ENCODE results near the gene RPRML.
"Not testable (repeated sequence)": the region's sequence is repeated elsewhere in the genome, so short reads cannot be mapped to it uniquely, and the experiment has no call there.

RPRML gene

DNA sequence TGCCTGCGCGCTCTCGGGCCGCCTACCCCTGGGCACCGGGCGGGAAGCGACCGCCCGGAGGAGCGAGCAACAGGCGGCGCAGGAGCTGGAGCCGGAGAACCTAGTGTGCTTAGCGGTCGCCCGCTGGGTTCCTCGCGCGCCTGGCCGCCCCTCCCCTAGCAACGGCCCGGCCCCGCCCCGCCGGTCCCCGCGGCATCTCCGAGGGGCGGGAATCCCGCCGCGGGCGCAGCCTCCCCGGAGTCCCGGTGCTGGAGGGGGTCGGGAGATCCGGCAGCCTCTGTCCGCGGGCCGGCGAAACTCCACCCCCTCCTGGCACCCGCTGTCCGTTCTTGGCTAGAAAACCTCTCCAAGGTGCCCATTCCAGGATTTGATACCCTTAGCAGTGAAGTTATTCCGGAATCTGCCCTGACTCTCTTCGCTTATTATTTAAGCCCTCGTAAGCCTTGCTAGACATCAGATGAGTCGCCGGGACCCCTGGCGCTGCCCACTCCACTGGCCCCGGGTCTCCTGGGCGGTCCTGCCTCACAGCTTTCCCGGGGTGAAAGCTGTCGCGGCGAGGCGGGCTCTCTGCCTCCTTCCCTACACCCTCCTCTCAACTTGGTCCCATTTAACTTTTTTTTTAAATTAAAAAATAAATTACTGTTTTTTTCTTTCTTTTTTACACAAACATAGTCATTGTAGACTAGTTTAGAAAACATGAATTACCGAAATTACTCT, at the start of gene RPRML:
TSS of gene RPRML (minus strand) at position 107 of the 717 bp plus-strand sequence. CDS start 246 bp downstream, outside the sequence.
- DNase-seq: no peak

DNA sequence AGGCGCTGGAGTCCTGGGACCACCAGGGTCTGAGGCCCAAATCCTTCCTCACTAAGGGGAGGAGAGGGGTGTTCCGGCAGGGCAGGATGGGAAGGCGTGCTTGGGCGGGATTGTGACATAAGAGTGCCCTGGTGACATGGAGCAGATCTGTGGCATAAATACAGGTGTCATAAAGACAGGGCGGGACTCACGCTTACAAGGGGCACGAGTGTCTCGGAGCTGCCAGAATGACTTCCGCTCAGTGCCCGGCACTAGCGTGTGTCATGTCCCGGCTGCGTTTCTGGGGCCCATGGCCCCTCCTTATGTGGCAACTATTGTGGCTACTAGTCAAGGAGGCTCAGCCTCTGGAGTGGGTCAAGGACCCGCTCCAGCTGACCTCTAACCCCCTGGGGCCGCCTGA, 37.9 kb upstream of the RPRML start:
- DNase-seq: not testable (repeated sequence)

DNA sequence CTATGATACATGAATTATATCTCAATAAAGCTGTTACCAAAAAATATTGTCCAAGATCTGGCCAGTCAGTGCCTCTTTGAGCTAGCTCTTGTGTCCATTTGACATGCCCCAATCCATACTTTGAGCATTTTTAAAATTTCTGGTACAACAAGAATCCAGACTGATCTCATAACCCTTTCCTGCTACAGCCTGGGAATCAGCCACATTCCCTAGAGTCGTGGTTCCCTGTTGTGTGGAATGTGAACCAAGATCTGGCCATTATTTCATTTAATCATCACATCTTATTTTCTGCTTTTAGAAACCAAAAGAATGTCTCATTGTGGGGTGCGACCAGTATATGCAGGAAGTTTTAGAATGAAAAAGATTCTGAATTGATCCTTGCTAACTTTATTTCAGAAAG, 34.3 kb upstream of the RPRML start:
- no peak for DNase-seq

DNA sequence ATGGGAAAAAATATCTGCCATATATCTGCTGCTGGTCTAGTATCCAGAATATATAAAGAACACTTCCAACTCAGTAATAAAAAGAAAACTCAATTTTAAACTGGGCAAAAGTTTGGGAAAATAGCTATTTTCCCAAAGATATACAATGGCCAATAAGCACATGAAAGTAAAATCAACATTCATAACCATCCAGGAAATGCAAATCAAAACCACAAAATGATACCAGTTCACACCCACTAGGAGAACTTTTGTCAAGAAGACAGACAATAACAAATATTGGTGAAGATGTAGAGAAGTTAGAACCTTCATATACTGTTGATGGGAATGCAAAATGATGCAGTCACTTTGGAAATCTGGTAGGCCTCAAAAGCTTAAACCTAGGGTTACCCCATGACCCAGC, 33.4 kb upstream of the RPRML start:
- DNase-seq: no peak

DNA sequence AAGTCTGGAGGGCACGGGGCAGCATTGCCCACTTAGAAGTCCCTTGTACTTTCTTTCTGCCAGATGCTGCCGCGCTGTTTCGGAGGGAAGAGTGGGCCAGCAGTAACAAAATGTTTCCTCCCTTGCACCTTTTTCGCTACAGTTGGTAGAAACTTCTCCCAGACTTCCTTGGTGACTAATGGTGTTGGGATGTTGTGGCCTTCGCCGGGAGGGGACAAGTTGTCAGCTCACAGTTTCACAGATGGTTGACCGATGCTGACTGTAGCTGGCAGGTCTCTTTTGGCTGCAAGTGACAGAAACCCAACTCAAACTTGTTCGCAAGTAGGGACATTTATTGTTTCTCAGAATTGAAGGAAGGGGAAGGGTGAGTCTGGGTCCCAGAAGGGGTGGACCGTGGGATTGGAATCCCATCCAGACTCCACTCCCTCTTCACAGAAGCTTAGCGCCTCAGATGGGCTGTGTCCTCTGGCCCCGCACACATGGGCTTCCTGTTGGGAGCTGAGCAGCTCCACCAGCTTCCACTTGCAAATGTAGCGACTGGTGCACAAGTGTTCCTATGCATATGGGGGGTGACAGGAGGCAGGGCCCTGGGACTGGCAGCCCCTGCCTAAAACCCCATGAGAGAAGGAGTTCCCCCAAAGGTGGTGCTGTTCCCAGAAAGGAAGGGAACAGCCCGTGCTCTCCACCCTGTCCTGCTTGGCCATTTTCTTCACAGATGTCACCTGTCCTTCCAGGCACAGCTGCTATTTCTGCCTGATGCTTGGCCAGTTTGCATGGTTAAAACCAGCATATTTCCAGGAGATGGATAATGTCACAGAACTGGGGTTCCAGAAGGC, 30.9 kb upstream of the RPRML start:
- no peak for DNase-seq

DNA sequence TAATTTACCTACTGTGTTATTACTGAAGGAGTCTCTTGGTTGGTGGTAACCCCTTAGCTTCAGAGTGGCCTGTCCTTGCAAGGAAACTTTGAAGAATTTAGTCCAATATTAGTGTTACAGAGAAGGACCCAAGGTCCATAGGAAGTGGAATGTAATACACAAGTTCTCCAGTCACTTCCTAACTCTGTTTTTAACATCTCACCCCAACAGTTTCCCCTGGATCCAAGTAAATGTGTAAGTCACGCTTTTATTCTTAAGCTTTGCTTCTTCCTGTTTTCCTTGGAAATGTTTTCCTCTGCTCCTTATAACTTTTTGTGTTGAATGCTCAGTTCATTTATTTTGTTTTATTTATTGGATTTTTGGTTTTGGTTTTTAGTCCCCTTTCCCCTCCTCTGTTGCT, 25.9 kb upstream of the RPRML start:
- DNase-seq: no peak

DNA sequence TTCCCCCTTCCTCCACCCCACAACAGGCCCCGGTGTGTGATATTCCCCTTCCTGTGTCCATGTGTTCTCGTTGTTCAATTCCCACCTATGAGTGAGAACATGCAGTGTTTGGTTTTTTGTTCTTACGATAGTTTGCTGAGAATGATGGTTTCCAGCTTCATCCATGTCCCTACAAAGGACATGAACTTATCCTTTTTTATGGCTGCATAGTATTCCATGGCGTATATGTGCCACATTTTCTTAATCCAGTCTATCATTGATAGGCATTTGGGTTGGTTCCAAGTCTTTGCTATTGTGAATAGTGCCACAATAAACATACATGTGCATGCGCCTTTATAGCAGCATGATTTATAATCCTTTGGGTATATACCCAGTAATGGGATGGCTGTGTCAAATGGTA, 24.8 kb upstream of the RPRML start:
- DNase-seq: not testable (repeated sequence)

DNA sequence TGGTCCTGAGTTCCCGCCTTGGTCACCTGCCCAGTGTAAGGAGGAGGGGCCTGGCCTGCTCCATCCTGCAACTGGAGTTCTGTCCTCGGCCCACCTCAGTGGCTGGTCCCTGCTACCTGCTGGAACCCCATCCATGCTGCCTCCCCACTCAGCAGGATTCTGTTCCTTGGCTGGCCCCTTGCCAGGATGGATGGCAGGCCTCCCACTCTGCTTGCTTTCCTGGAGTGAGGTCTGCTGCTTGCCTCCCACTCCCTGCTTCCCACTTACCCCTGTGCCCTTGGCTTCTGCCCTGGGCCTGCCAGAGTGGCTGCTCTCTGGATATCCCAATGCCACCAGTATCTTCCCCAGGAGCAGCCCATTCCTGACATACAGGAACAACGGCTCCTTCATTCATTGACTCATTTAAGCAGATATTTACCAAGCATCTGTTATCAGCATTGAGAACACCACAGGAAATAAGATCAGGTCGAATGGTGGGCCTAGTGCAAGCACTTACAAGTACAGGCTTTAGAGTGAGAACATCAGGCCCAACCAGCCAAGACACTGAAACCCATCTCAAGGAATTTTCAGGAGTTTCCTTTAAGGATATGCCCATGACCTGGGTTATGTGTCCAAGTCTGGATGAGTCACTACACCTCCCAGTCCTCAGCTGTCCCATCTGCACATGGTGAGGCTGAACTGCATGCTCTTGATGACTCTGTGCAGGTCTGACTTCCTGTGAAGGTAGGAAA, 17.0 kb upstream of the RPRML start:
- no peak for DNase-seq

DNA sequence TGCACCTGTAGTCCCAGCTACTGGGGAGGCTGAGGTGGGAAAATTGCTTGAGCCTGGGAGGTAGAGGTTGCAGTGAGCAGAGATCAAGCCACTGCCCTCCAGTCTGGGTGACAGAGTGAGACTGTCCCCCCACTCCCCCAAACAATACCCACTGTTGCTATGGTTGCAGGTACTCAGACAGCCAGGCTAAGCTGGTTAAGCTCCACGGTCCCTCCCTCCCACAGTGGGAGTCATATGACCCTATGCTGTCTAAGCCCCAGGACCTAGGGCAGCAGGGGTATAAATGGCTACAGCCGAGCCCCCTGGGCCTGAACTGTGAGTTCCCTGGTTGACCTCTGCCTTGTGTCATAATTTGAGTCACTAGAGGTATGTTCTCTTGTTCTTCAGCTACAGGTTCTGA, 15.9 kb upstream of the RPRML start:
- no peak for DNase-seq

DNA sequence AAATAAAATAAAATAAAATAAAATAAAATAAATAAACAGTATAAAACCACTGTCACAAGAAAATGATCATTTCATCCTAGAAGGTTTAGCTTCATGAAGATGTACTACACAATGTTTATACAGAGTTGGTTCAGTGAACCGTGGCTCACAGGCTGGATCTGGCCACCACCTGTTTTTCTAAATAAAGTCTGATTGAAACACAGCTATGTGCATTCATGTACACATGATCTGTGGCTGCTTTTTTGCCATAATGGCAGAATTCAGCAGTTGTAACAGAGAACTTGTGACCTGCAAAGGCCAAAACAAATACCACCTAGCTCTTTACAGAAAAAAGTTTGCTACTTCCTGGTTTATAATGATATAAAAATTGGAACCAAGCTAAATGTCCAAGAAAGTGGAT, 12.6 kb upstream of the RPRML start:
- DNase-seq: no peak

DNA sequence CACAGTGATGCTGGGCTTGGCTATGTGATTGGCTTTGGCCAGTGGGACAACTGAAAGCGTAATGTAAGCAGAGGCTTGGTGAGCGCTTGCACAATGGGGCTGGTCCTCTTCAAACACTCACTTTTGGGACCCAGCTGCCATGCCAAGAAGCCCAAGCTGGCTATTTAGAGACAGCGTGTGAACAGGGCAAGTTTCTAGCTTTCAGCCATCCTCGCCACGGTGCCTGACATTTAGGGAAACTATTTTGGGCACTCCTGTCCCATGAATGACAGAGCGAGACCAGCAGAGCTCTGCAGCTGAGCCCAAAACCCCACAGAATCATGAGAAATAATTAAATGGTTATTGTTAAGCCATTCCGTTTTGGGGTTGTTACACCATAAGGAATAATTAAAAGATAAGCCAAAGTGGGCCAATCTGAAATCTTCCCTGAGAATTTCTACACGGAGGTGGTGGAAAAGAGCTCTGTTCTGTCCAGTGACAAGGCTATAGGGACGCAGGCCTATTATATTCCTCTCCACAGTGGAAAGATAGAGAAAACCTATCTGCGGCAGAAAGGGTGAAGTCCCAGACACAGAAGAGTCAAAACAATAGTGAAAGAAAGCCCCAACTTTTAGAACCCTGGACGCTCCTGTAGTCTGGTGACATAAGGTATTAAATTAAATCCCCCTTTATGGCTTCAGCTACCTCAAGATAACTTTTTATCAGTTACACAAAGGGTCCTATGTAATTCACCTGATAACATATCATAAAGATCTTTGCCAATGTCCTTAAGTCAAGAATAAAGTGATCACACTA, 10.8 kb upstream of the RPRML start:
- DNase-seq: no peak

DNA sequence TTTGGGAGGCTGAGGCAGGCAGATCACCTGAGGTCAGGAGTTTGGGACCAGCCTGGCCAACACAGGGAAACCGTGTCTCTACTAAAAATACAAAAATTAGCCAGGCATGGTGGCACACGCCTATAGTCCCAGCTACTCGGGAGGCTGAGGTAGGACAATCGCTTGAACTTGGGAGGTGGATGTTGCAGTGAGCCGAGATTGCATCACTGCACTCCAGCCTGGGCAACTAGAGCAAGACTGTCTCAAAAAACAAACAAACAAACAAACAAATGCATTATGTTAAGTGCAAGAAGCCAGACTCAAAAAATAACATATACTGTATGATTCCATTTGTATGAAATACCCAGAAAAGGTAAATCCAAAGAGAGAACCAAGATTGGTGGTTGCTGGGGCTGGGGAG, 8.9 kb upstream of the RPRML start:
- DNase-seq: not testable (repeated sequence)

DNA sequence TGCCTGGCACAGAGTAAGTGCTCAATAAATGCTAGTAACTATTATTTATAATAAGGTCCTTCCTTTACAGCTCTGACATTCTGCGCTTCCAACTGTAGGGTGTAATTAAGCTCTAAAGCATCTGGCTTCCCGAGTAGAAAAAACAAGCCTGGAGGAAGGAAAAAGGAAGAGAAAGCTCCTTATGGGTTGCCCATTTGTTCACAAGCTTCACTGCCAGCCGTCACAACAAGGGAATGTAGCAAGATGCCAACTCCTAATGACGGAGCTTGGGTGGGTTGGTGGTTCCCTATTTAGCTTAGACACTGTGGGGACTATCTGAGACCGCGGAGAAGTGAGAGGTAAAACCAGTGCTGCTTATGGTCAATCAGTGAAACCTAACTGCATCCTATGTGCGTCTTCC, 7.3 kb upstream of the RPRML start:
- no peak for DNase-seq

DNA sequence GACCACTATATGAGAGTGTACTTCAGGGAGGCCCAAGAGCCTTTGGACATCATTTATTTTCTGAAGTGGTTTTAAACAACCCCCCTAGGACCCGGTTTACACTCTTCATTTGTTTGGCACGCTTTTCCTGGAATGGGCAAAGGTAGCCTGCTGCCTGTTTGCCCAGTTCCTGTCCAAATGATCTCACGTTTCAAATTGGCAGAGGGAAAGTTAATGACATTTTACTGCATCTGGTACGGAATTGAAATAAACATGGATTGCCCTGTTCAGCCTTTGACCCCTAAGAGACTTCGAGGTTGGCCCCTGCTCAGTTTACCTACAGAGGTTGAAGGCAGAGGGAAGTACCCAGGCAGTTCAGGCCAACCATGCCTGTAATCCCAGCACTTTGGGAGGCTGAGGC, 5.8 kb upstream of the RPRML start:
- peak; percentile 45 for DNase-seq

DNA sequence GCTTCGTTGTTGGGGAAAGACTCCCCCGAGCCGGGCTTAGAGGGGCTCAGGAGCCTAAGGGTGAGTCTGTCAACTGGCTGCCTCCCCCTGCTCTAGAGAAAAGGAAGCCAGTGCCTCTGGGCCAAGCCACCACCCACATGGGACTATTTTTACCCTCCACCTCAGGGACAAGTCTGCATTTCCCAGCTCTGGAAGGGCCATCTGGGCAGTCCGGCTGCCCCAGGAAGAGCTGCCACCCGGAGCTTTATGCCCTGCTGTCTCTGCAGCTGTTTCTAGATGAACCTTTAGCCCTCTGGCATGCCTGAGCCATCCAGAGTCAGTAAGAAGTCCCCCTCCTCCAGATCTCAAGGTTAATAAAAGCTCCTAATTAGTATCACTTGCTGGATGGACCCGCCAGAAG, 5.3 kb upstream of the RPRML start:
- DNase-seq: no peak

DNA sequence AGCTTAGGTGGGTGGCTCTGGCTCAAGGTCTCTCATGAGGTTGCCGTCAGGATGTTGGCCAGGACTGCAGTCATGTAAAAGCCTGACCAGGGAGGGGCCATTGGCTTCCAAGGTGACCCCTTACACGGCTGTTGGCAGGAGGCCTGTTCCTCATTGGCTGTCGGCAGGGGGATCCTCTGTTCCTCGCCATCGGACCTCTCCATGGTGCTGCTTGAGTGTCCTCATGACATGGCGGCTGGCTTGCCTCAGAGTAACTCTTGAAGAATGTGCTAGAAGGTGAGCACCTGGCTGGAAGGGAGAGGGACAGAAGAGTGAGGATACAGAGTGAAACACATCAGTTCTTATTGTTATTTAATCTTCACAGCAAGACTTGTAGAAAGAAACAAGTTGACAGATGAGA, 4.7 kb upstream of the RPRML start:
- no peak for DNase-seq

DNA sequence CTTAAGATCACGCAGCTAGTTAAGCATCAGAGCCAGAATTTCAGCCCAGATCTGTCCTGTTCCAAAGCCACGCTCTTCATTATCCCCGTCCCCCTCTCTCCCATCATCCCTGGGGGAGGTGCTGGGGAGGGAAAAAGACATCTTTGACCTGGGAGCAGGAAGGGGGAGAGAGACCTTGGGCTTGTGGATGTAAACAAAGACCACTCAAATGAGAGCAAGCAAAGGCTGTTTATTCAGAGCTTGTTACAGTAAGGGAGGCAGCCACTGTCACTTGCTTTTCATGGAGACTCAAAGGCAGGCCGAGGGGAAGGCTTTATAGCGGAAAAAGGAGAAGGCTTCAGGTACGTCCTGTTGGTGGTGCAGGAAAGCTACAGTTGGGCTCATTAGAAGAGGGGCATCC, 3.5 kb upstream of the RPRML start:
- DNase-seq: no peak

DNA sequence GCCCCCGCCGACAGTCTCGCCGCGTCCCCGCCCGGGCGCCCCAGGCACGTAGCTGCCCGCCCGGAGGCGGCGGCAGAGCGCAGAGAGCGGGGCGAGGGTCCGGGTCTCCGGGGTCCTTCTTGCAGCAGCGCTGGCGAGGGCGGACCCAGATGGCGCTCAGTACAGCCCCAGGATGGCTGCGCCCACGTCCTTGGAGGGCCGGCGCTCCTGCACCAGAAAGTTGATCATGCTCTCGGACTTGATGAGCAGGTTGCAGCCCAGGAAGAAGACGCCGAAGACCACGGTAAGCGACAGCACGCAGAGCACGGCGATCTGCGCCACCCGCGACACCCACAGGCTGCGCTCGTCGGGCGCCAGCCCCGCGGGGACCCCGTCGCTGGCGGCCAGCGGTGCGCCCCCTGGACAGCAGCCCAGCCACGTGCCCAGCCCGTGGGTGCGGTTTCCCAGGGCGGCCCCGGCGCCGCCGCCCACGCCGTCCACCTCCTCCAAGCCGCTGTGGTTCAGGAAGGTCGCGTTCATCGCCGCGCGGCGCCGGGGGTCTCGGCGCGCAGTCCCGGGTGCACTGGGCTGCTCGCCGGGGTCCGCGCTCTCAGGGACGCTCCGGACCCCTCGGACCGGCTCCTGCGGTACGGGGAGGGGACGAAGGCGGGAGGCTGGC, 435 bp downstream of the RPRML start:
- DNase-seq: no peak

DNA sequence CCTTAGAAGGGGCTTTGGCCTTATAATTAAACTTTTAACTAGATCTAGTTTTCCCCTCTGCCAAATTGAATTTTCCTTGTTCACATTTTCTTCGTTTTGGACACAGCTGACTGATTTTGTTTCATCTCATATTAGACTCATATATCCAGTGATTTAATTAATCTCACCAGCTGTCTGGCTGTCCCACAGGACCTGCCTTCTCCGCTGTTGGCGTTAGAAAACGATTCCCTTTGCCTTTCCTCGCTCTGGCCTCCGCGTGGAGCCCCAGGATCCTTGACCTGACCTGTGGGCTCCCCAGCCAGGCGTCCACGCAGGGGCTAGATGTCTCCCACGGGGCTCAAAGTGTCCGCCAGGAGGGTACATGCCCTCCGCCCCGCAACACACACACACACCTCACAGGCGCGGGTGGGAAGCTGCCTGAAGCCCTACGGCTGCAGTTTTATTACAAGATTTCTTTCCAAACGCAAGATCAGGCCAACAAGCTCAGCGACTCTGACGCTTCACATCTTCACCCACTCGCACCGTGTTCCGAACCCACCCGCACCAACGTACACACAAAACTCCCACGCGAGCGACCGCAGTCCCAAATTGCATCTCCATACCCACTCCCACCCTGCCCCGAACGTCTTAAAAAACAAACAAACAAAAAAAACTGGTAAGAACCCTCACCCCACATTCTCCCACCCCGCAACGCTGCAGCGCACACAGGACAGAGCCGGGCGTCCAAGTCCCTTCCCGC, 1.1 kb downstream of the RPRML start:
- DNase-seq: no peak

DNA sequence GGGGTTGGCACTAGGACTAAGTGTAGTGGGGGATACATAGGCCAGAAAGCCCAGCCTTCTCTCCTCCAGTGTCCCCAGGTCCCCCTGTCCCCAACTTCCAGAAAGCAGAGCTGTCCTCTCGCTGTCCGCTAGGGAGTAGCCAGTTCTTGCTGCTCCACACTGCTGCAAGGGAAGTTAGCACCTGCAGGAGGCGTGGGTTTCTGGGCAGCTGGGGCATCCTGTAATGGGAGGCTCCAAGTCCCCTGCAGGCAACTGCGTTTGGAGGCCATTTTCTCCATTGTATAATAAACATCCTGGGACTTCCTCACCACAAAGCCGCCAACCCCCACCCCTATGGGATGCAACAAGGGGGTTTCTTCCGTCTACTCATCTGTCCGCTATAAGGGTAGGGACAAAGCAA, 1.7 kb downstream of the RPRML start:
- DNase-seq: no peak

DNA sequence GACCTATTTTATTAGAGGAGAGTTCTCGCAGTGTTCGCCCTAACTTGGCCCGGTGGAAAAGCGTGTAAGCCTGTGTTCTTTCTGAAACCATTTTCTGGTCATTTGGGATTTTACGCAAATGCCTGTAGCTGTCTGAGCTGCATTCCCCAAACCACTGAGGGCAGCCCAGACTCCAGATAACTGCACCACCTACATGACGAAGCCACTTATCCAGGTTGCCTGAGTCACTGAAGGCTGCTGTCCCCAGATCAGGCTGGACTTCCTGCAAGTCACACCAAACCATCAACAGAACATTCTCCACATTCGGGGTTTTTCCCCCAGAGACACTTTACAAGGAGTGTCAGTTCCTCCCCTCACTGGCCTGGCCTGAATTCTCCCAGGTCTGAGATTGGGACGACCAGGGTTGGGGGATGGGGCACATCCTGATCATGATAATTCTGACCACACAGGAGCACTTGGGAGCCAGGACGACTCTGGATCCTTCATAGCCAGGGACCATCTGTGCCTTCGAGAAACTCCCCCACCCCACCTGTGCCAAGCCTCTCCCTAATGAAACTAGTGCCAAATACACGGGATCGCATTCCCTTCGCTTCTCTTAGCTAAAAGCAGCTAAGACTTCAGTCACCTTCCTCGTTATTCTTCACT, 2.3 kb downstream of the RPRML start:
- DNase-seq: no peak
